Testis (tissue), 2 donors: ENCODE results near the gene KRT34.
"Not testable (repeated sequence)": the region's sequence is repeated elsewhere in the genome, so short reads cannot be mapped to it uniquely, and the experiment has no call there.

Experiments
- CTCF ChIP-seq, 3 experiments: fragments of 450-650 bp in 2 of 3; fragments of 200-600 bp in 1 of 3; sonication (generic) in 1 of 3; IDR thresholded peaks; one replicate each; pipeline ENCODE4 v1.5.1; 2016 to 2019; ENCODE audit warnings: antibody characterized with exemption in 3 of 3, mild to moderate bottlenecking in 2 of 3, moderate library complexity in 1 of 3
- POLR2A ChIP-seq: fragments of 450-650 bp; IDR thresholded peaks from one replicate; pipeline ENCODE4 v1.6.1; 2017; ENCODE audit warnings: antibody characterized with exemption, mild to moderate bottlenecking, moderate library complexity

GRCh38 chr17:41430376-41430775 is 48.3 kb upstream of the KRT34 start:
- TF ChIP-seq CTCF (IDR thresholded peaks at IDR 0.05); POLR2A: not testable (repeated sequence)
